ENCODE measurements around the gene USP19.

USP19 gene, protein sequence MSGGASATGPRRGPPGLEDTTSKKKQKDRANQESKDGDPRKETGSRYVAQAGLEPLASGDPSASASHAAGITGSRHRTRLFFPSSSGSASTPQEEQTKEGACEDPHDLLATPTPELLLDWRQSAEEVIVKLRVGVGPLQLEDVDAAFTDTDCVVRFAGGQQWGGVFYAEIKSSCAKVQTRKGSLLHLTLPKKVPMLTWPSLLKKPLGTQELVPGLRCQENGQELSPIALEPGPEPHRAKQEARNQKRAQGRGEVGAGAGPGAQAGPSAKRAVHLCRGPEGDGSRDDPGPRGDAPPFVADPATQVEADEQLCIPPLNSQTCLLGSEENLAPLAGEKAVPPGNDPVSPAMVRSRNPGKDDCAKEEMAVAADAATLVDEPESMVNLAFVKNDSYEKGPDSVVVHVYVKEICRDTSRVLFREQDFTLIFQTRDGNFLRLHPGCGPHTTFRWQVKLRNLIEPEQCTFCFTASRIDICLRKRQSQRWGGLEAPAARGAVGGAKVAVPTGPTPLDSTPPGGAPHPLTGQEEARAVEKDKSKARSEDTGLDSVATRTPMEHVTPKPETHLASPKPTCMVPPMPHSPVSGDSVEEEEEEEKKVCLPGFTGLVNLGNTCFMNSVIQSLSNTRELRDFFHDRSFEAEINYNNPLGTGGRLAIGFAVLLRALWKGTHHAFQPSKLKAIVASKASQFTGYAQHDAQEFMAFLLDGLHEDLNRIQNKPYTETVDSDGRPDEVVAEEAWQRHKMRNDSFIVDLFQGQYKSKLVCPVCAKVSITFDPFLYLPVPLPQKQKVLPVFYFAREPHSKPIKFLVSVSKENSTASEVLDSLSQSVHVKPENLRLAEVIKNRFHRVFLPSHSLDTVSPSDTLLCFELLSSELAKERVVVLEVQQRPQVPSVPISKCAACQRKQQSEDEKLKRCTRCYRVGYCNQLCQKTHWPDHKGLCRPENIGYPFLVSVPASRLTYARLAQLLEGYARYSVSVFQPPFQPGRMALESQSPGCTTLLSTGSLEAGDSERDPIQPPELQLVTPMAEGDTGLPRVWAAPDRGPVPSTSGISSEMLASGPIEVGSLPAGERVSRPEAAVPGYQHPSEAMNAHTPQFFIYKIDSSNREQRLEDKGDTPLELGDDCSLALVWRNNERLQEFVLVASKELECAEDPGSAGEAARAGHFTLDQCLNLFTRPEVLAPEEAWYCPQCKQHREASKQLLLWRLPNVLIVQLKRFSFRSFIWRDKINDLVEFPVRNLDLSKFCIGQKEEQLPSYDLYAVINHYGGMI (N-terminal part only)

DNA sequence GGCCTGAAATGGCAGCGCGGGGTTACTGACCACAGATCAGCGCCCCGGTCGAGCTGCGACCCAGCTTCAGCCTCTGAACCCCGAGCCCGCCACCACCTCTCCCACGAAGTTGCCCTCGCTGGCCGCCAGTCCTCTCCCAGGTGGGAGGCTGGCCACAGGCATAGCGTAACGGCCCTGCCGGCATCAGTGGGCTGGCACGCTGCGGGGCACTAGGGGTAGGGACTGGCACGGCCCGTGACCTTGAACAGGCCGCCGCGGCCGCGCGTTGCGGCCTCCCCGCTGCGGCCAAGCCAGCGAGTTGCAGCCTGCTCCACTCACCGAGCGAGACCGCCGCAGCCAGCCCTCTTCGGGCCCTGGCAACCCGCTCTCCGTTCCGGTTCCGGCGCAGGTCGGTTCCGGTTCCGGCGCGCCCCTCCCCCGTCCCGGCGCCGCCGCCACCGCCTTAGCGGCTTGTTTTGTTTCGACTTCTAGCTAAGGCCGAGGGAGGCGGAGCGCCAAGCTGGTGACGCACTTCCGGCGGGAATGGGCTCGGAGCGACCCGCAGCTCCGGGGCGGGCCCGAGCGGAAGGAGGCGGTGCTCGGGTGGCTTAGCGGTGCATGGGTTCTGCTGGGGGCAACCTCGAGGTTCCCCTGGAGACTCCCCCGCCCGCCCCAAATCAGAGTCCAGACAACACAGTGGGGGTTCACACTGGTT, at the start of gene USP19:
USP19 (minus strand) TSS at position 386 of the 694 bp plus-strand sequence. CDS start 1,678 bp downstream, outside the sequence.
- DNase-seq (ENCODE audit: low read depth), result peak; percentile 88

DNA sequence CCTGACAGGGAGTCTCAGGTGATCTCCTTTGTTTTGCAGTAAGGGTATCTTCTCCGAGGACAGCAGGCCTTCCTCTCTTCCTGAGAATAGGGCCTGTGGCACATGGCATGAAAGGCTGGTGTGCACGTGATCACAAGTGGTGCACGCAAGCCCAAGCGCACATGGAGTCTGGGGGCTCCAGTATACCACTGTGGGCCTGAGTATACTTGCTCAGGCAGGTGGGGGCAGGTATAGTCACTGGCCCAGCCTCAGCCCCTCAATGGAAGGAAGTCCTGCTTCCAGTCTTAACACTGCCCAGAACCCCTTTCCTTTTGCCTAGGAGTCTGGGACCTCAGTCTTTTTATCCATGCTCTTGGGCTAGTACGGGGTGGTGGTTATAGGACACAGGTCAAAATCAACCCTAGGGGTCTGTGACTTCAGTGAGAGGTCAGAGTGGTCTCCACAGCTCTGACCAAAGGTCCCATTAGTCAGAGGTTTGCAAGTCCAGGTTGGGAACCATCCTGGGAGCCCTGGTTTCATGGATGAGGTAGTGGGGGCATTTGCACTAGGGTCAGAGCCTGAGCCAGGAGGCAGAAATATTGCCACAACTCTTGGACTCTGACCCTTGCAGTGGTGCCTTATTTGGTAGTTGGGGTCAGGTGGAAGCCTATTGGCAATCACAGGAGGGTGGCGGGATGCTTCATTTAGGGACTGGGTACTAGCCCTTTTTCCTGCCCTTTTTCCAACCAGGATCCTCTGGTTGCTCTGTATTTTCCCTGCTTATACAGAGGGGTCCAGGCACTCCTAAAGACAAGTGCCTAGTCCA, 46.3 kb upstream of the USP19 start:
- no peak for DNase-seq (ENCODE audit: low read depth)

DNA sequence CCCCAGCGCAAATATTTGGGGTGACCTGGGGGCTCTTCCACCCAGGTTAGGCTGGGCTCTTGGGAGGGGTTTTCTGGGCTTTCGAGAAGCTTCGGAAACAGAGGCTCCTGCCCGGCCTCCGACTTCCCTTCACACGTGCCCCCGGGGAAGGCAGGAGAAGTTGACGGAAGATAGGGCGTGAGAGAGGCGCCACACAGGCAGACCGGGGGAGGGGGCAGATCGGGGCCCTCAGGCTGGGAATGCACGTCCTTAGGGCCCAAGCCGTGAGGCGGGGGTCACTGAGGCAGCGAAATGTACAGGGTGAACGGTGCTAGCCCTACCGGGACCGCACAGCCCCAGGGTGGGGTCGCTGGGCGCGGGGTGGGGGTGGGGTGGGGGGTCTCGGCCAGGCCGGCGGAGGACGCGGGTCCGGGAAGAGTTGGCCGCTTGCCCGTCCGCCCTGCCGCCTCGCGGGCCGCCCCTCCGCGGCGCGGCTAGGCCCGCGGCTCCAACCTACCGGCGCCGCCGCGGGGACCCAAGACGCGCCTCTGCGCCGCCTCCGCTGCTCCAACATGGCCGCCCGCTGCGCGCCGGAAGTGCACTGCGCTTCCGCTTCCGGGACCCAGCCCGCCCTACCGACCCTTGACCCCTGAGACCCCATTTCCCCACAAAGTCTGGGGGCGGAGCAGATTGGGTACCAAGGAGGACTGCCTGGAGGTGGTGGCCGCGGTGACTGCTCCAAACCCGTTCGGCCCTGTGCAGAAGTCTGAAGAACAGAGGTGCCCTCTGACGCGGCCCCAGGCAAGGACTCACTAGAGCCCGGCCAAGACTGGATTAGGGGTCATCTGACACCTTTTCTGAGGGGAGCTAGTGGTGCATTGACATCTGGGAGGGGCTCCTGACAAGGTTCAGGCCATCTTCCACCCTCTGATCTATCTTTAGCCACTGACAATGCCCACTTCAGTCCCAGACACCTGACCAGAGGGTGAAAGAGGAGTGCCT, 45.4 kb upstream of the USP19 start, which contains the start of gene CCDC71:
CCDC71 (minus strand) TSS at position 561 of the 981 bp plus-strand sequence. CDS start 2,123 bp downstream, outside the sequence.
- peak; percentile 67 for DNase-seq (ENCODE audit: low read depth)

DNA sequence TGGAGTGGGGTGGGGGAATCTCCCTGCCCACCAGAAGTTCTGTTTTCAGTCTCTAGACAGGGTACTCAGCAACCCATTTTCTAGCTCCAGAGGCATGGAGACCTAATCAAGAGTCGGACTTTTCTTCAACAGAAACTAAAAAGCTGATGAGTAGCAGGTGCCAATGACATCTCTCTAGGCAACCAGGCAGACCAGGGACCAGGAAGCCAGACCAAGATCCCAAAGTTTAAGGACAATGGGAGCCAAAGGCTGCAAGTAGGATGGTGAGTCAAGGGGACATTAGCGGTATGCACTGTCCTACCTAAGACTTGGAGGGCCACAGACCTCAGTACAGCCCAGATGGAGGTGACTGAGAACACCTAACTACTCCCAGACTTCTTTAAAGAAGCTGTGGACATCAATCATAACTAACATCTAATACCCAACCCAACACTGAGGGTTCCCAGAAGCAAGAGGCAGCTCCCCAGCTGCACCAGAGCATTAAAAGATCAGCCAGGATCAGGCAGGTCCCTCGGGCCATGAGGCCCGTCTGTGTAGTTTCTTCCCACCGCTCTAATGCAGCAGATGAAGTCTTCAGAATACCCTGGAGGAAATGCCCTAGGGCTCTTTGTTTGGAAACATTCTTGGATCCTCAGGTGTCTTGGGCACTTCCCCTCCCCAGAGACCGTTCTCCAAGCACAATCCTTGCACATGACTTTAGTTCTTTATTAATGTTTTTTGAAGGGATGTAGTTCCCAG, 44.5 kb upstream of the USP19 start:
- DNase-seq (ENCODE audit: low read depth), result no peak

DNA sequence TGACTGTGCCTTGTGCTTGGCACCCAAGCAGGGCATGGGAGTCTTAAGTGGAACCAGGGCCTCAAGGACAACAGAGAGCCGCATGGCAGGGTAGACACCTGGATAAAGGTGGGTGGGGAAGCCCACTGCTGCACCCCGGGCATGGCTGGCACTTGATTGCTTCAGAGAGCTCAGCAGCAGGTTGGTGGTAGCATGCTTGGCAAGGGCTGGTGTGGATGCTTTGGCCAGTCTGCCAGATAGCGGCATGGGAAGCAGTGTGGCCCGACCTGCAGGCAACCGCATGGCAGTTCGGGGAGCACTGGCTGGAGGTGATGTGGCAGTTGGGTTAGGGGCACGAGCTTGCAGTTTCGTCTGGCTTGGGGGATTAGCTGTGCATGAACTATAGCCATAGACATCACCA, 43.0 kb upstream of the USP19 start:
- DNase-seq (ENCODE audit: low read depth), result no peak

DNA sequence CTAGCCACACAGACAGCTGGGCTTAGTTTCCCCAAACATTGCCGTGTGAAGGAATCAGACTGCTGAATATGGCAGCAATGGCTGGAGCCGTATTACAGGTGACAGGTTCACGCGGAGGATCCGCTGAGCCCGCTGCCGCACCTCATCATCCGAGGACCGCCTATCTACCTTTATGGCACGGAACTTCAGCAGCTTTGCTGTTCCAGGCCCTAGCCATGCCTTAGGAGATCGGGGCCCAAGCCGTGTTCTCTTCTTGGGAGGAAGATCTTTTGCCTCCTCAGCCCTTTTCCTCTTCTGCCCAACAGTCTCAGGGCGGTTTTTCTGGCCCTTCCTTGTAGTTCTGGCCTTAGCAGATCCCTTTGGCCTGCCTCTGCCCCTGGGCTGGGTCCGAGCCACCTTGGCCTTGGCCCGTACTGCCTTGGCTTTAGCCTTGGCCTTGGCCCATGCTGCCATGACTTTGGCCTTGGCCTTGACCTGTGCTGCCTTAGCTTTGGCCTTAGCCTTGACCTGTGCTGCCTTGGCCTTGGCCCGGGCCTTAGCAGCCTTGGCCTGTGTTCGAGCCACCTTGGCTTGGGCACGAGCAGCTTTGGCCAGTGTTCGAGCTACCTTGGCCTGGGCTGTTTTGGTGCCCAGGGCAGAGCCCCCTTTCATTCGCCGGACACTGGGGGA, 42.3 kb upstream of the USP19 start:
- no peak for DNase-seq (ENCODE audit: low read depth)

DNA sequence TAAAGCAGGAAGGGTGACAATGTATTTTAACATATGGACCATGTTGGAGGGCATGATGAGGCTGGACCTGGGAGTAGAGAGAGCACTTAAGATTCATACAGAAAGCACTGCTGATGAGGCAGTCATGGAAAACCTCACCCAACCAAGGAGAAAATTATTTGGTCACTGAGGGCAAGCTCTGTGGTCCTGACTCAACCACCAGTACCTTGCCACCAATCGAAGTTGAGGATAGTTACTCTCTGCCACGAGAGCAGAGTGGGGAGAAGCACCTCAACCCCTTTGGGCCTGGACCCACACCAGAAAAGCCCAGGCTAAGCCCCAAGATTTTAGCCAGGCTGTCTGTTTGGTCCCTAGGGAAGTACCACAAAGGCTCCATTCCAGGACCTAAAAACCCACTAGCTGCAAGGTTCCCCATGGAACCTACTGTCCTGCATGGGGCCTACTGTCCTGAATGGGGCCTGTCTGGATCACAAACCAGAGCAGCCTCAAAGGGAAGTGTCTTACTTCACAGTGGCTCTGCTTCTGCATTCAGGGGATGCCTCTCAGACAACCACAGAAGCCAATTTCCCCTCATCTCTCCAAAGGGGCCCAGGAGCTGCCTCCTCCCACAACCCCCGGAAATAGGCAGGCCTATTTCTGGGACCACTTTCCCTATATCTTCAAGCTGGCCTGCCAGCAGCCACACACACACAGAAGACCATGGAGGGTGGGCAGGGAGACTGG, 41.3 kb upstream of the USP19 start:
- no peak for DNase-seq (ENCODE audit: low read depth)

DNA sequence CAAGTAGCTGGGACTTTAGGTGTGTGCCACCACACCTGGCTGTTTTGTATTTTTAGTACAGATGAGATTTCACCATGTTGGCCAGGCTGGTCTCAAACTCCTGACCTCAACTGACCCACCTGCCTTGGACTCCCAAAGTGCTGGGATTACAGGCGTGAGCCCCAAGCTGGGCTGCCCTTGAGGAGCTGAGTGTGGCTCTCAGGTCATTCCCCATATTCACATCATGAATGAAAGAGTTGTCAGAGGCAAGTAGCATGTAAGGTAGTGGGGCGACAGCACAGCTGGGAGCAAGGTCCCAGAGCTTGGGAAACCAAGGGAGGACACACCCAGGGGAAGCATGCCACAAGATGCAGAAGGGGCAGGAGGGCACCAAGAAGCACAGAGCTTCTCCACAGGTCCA, 40.6 kb upstream of the USP19 start:
- DNase-seq (ENCODE audit: low read depth), result no peak

DNA sequence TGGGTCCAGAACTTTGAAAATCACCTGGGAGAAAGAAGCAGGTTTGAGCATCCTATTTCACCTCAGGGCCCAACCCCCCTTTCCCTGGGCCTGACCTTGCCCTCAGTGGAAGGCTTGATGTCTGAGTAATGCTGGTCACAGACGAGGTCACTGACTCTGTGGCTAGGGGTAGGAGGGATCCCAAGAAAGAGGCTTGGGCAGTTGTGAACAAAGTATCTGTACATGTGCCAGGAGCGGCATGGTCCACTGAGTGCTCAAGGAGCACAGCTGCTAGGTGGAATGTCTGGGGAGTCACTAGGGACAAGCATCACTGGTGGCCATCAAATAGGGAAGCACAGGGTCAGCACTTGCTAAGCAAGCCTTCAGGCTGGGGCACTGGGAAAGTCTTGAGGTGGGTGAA, 38.2 kb upstream of the USP19 start:
- no peak for DNase-seq (ENCODE audit: low read depth)

DNA sequence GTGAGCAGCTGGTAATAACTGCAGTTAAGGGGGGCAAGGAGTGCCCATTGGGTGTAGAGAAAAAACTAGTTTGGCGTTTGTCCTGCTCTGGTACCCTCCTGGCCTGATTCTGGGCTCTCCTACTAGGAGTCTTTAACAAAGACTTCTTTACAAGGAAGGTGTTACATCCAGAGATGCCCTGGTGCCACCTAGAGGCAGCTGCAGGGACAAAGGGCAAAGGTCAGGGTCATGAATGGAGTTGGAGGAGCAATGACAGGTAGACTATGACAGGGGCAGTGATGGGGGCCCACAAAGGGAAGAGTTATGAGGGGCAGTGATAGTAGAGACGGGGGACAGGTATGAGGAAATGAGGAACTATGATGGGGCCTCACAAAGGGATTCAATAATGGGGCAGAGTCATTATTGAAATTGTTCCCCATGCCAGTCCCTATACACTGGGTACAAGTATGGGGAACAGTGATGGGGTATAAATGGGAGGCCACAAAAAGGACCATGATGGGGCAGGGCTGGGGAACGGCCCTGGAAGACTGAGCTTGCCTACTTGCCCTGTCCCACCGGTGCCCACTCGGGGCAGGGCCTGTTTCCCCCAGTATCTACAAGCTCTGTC, 37.6 kb upstream of the USP19 start:
- peak; percentile 13 for DNase-seq (ENCODE audit: low read depth)

DNA sequence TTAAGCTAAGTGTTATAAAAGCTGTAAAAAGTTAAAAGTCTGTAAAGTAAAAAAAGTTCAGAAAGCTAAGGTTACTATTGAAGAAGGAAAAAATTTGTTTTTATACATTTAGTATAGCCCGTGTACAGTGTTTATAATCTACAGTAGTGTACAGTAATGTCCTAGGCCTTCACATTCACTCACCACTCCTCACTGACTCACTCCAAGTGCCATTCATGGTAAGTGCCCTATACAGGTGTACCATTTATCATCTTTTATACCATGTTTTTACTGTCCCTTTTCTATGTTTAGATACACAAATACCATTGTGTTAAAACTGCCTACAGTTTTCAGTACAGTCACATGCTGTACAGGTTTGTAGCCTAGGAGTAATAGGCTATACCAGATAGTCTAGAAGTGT, 36.7 kb upstream of the USP19 start:
- no peak for DNase-seq (ENCODE audit: low read depth)

DNA sequence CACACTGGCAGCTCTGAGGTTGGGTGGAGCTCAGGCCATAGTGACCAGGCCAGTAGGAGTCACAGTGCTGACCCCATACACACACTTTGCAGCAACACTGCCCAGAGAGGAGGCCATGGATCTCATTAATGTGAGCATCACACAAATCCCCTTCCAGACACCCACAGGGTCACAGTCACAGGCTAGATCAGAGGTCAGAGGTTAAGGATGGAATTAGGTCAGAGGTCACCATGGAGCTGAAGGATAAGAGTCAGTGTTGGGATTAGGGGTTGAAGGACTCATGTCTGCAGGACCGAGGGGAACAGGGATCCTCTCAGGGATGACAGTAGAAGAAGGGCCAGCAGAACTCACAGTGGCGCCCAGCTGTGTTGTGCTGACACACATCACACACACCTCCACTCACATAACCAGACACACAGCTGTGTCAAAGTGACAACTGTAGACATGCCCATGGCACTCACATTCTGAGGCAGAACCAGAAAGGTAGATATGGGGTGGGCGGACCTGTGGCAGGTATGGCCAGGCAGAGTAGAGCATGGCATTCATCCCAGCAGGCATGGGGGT, 32.8 kb upstream of the USP19 start:
- DNase-seq (ENCODE audit: low read depth), result no peak

DNA sequence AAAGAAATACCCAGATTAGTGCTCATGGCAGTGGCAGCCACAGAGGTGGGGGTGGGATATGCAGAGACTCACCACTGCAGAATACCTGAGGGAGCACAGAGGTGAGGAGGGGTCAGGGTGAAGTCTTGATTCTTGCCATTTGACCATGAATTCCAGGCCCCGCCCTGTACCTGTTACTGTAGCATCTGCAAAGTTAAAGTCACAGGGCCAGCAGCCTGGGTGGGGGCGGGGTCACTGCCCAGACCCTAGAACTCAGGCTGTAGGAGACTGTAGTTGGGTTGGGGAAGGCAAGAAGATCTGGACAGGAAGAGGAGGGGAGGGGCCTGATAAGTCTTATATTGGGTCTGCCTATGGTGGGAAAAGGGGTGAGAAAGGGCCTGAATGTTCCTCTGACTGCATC, 31.0 kb upstream of the USP19 start:
- no peak for DNase-seq (ENCODE audit: low read depth)

DNA sequence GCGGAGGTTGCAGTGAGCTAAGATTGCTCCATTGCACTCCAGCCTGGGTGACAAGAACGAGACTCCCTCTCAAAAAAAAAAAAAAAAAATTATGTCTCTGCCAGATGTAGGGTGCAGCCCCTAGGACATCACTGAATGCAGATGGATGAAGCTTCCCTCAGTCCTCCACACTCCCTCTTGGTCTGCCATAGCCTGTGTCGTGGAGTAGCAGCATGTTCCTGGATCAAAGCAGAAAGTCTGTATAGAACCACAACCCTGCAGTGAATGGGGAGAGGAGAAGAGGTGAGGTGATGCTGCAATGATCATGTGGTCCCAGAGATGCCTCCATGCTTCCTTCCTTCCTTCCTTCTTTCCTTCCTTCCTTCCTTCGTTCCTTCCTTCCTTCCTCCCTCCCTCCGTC, 27.5 kb upstream of the USP19 start:
- no peak for DNase-seq (ENCODE audit: low read depth)

DNA sequence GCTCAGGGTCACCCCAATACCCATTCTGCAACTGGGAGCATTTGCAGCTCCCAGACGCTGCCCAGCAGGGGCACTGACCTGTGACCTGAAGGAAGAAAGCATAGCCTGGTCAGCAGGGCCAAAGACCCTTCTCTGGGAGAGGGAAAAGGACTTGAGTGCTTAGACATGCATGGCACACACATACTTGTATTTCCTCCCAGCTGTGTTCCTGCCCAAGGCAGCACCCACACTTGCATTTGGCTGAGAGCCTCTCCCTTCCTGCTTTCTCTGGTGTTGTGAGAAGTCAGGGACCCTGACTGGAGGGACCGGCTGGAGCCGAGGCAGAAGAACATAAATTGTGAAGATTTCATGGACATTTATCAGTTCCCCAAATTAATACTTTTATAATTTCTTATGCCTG, 19.5 kb upstream of the USP19 start:
- DNase-seq (ENCODE audit: low read depth), result no peak

DNA sequence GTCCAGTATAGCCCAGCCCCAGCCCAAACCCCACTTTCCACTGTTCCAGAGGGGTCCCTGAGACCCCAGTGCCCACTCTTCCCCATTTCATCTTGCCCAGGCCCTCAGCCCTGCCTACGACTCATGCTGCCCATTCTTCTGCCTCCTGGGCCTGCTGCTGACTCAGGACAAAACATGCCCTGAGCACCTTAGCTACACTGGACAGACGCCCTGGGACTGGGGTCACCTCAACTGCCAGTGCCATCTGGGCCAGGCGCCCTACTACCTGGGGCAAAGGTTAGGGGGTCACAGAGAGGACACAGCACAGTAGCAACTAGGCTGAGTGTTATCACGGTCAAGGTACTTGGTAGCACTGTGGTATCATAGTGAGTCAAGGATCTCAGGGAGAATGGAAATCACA, 14.9 kb upstream of the USP19 start:
- no peak for DNase-seq (ENCODE audit: low read depth)
